Astrocyte (in vitro differentiated cells and primary cell): Measurements from ENCODE around the gene TMC1. TPM values are rescaled to one million over a fixed set of nuclear protein-coding genes. Genes with fewer than 3 reads are reported as not detected.

Experiments
- DNase-seq: peaks from one replicate; pipeline ENCODE4 v3.0.0-alpha.2; 2010; ENCODE audit warnings: low read depth
- FAIRE-seq: peaks from 2 replicates; lab custom pipeline; 2011; peaks lifted over from hg19 to GRCh38; lab: Jason Lieb, UNC
- H2AFZ ChIP-seq: 2 replicates; pipeline ENCODE4 v1.6.0; 2012; ENCODE audit warnings: low read depth, low read length, inconsistent platforms
- H3K27ac ChIP-seq: 2 replicates; pipeline ENCODE4 v1.5.1; 2011; ENCODE audit warnings: low read depth, low read length, inconsistent platforms
- H3K27me3 ChIP-seq: 2 replicates; pipeline ENCODE4 v1.6.0; 2011; ENCODE audit warnings: low read length, inconsistent platforms; ENCODE audit not compliant: insufficient read depth
- H3K36me3 ChIP-seq: 2 replicates; pipeline ENCODE4 v1.5.1; 2011; ENCODE audit warnings: low read length, inconsistent platforms; ENCODE audit not compliant: insufficient read depth
- H3K4me1 ChIP-seq: 2 replicates; pipeline ENCODE4 v1.5.1; 2011; ENCODE audit warnings: low read length, inconsistent platforms; ENCODE audit not compliant: insufficient read depth
- H3K4me2 ChIP-seq: 2 replicates; pipeline ENCODE4 v1.6.0; 2012; ENCODE audit warnings: low read length, inconsistent platforms
- H3K4me3 ChIP-seq: 2 replicates; pipeline ENCODE4 v1.5.1; 2011; ENCODE audit warnings: low read depth, mild to moderate bottlenecking, low read length, inconsistent platforms; ENCODE audit not compliant: insufficient read depth
- H3K79me2 ChIP-seq: 2 replicates; pipeline ENCODE4 v1.6.0; 2012; ENCODE audit warnings: mild to moderate bottlenecking, low read length, inconsistent platforms; ENCODE audit not compliant: insufficient read depth
- H3K9ac ChIP-seq: 2 replicates; pipeline ENCODE4 v1.6.0; 2012; ENCODE audit warnings: mild to moderate bottlenecking, low read length, inconsistent platforms
- H3K9me3 ChIP-seq: 2 replicates; pipeline ENCODE4 v1.5.1; 2012; ENCODE audit warnings: low read depth, mild to moderate bottlenecking, low read length, inconsistent platforms; ENCODE audit not compliant: insufficient read depth
- H4K20me1 ChIP-seq: 2 replicates; pipeline ENCODE4 v1.6.0; 2012; ENCODE audit warnings: low read length, inconsistent platforms; ENCODE audit not compliant: insufficient read depth
- H3K27ac Mint-ChIP-seq: one replicate; pipeline ENCODE4 v1.8.0; 2021; ENCODE audit warnings: mild to moderate bottlenecking, mixed read lengths; ENCODE audit not compliant: unreplicated experiment
- H3K27me3 Mint-ChIP-seq: one replicate; pipeline ENCODE4 v1.8.0; 2021; ENCODE audit warnings: low read depth, mixed read lengths; ENCODE audit not compliant: unreplicated experiment
- H3K36me3 Mint-ChIP-seq: one replicate; pipeline ENCODE4 v1.8.0; 2021; ENCODE audit warnings: low read depth, mixed read lengths; ENCODE audit not compliant: unreplicated experiment
- H3K4me1 Mint-ChIP-seq: one replicate; pipeline ENCODE4 v1.8.0; 2021; ENCODE audit warnings: low read depth, mixed read lengths; ENCODE audit not compliant: unreplicated experiment
- H3K4me3 Mint-ChIP-seq: one replicate; pipeline ENCODE4 v1.8.0; 2021; ENCODE audit warnings: mild to moderate bottlenecking, moderate library complexity, mixed read lengths; ENCODE audit not compliant: unreplicated experiment
- H3K9me3 Mint-ChIP-seq: one replicate; pipeline ENCODE4 v1.8.0; 2021; ENCODE audit warnings: mild to moderate bottlenecking, mixed read lengths; ENCODE audit not compliant: unreplicated experiment
- CTCF ChIP-seq: IDR thresholded peaks from 2 replicates; pipeline ENCODE4 v1.5.1; 2011; ENCODE audit warnings: low read depth, mild to moderate bottlenecking, inconsistent platforms, low read length, moderate library complexity; ENCODE audit not compliant: insufficient read depth
- EZH2 ChIP-seq: IDR thresholded peaks from 2 replicates; pipeline ENCODE4 v1.6.1; 2012; ENCODE audit warnings: mild to moderate bottlenecking, low read length, inconsistent platforms; ENCODE audit not compliant: insufficient read depth
- total RNA-seq: library from RNA; stranded (reverse); gene quantifications from 2 replicates; pipeline ENCODE4 v1.2.1, GENCODE V29; 2021

The TMC1 gene
- total RNA-seq, 1 donor from 2014 or later, result not detected

DNA sequence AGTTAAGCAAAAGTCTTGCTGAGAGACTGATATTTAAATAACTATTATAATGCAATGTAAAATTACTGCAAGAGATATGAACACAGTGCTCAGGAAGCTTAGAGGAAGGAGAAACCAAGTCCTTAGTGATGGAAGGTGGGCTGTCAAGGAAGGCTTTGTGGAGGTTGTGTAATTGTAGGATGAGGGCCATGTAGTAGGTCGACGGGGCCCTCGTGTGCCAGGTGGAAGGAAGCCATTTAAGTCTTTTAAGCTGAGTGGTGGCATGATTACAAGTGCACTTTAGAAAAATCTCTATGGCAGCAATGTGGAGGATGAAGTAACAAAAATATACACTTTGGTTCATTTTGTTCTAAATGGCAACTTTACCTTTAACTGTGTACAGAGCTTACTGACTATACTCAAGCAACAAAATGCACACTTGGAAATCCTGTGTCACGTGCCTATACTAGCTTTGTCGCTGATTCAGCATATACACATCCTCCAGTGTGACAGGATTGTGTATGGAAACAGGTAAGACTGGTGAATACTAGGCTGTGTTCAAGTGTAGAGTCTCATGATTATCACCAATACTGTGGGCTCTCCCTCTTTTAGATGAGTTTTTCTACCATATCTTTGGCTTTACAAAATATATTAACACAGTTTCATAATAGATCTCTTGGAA, 78.6 kb downstream of the TMC1 start:
- DNase-seq, result no peak
- Histone ChIP-seq H3K9me3 (no peaks in the 10 kb centered on the region), H3K79me2 (no peaks in the 10 kb centered on the region), H3K4me3 (no peak overlapping the region), H2AFZ (no peak overlapping the region), H3K9ac (no peak overlapping the region), H3K4me1 (peaks cover 6% of the 10 kb centered on the region), H3K27ac (no peak overlapping the region), H3K27me3 (no peaks in the 10 kb centered on the region), H4K20me1 (no peaks in the 10 kb centered on the region), H3K4me2 (no peak overlapping the region), H3K36me3 (no peaks in the 10 kb centered on the region)
- TF ChIP-seq CTCF (no peak), EZH2 (no peak)
- peak overlapping the region; percentile 72 for H3K27ac Mint-ChIP-seq
- peaks cover 9% of the 10 kb centered on the region for H3K4me1 Mint-ChIP-seq
- no peaks in the 10 kb centered on the region for H3K27me3 Mint-ChIP-seq
- no peak for FAIRE-seq
- H3K4me3 Mint-ChIP-seq, result no peak overlapping the region
- no peaks in the 10 kb centered on the region for H3K9me3 Mint-ChIP-seq
- H3K36me3 Mint-ChIP-seq, result no peaks in the 10 kb centered on the region

- no peaks in the 10 kb centered on the region for H3K27me3 ChIP-seq
- no peak overlapping the region for H2AFZ ChIP-seq
- H3K4me2 ChIP-seq, result no peak overlapping the region
- Mint-ChIP-seq H3K27ac (no peak overlapping the region), H3K9me3 (no peaks in the 10 kb centered on the region), H3K4me1 (peaks cover 9% of the 10 kb centered on the region), H3K36me3 (no peaks in the 10 kb centered on the region), H3K4me3 (no peak overlapping the region), H3K27me3 (no peaks in the 10 kb centered on the region)
- H3K79me2 ChIP-seq, result no peaks in the 10 kb centered on the region
- TF ChIP-seq CTCF (no peak), EZH2 (no peak)
- no peaks in the 10 kb centered on the region for H3K9me3 ChIP-seq
- no peak for FAIRE-seq
- no peaks in the 10 kb centered on the region for H3K36me3 ChIP-seq
- no peak overlapping the region for H3K9ac ChIP-seq
- no peak overlapping the region for H3K27ac ChIP-seq
- no peaks in the 10 kb centered on the region for H4K20me1 ChIP-seq
- H3K4me1 ChIP-seq, result peaks cover 6% of the 10 kb centered on the region
- no peak for DNase-seq
- no peak overlapping the region for H3K4me3 ChIP-seq
Observed at GRCh38 chr9:72600671-72601070, 79.3 kb downstream of the TMC1 start.

GRCh38 chr9:72601615-72602014, 80.2 kb downstream of the TMC1 start:
- H3K9me3 ChIP-seq, result no peaks in the 10 kb centered on the region
- Mint-ChIP-seq H3K27ac (no peak overlapping the region), H3K27me3 (no peaks in the 10 kb centered on the region), H3K36me3 (no peaks in the 10 kb centered on the region), H3K9me3 (no peaks in the 10 kb centered on the region), H3K4me3 (no peak overlapping the region), H3K4me1 (peaks cover 6% of the 10 kb centered on the region)
- FAIRE-seq (no peak), DNase-seq (no peak)
- H3K4me3 ChIP-seq, result no peak overlapping the region
- H3K4me1 ChIP-seq, result peaks cover 6% of the 10 kb centered on the region
- H3K79me2 ChIP-seq, result no peaks in the 10 kb centered on the region
- no peak overlapping the region for H3K9ac ChIP-seq
- no peaks in the 10 kb centered on the region for H3K36me3 ChIP-seq
- no peak for TF ChIP-seq EZH2
- TF ChIP-seq CTCF, result no peak
- H2AFZ ChIP-seq, result no peak overlapping the region
- no peaks in the 10 kb centered on the region for H4K20me1 ChIP-seq
- H3K27me3 ChIP-seq, result no peaks in the 10 kb centered on the region
- no peak overlapping the region for H3K4me2 ChIP-seq
- H3K27ac ChIP-seq, result no peak overlapping the region
